ENCODE measurements around the gene SBF2.

- no peak for TF ChIP-seq CTCF (IDR thresholded peaks at IDR 0.05; ENCODE audit: low read depth, low read length)
- no peak for TF ChIP-seq EZH2phosphoT487 (IDR thresholded peaks at IDR 0.05; ENCODE audit: low read depth)
Measured at GRCh38 chr11:9858822-9859221, 435.2 kb downstream of the SBF2 start.
